HepG2 (cell line): ENCODE results near the gene NPTX2. TPM values are rescaled to one million over a fixed set of nuclear protein-coding genes. Genes with fewer than 3 reads are reported as not detected.

Experiments
- ATAC-seq: fragments of 200-7000 bp; cut with Tn5 transposase; 3 replicates; pipeline ENCODE4 v1.9.1; 2020; ENCODE audit warnings: mild to moderate bottlenecking, moderate library complexity
- BruUV-seq: library from RNA; stranded (reverse); fragments of 400-500 nt; replicated peaks from 2 replicates; lab custom pipeline; 2021; lab: Mats Ljungman, UMichigan
- CTCF ChIA-PET: fragments of 300-600 bp; formaldehyde crosslinking; extraction: SDS; loops from one replicate; lab custom pipeline; 2021; ENCODE audit warnings: low total read pairs, inconsistent platforms, low intra/inter-chr PET ratio; lab: Yijun Ruan, JAX
- POLR2A ChIA-PET: fragments of 350-600 bp; sonication (Branson Sonifier 250); formaldehyde crosslinking; loops from one replicate; lab custom pipeline; 2020; ENCODE audit warnings: antibody characterized with exemption, inconsistent platforms; lab: Yijun Ruan, JAX
- DNase-seq: peaks from one replicate; pipeline ENCODE4 v3.0.0-alpha.2; 2015; ENCODE audit warnings: low spot score
- FAIRE-seq: peaks from 3 replicates; lab custom pipeline; 2011; peaks lifted over from hg19 to GRCh38; lab: Jason Lieb, UNC
- H2AFZ ChIP-seq: one replicate; pipeline ENCODE4 v1.6.1; 2011; ENCODE audit warnings: low read length, inconsistent platforms
- H3K27ac ChIP-seq: fragments of 300-600 bp; 3 replicates; pipeline ENCODE4 v1.8.0; 2011; ENCODE audit warnings: mixed run types, mild to moderate bottlenecking, mixed read lengths, low read length, inconsistent platforms; ENCODE audit not compliant: insufficient read depth; ENCODE audit errors: extremely low read length
- H3K27me3 ChIP-seq, 2 experiments: fragments of 200-600 bp in 1 of 2; 2 replicates in 1 of 2; 3 replicates in 1 of 2; pipeline versions ENCODE4 v1.6.0 to v1.8.0; 2011; ENCODE audit warnings: low read length in 2 of 2, mild to moderate bottlenecking in 2 of 2, moderate library complexity in 2 of 2, inconsistent platforms in 1 of 2; ENCODE audit not compliant: insufficient read depth in 2 of 2, control insufficient read depth in 1 of 2
- H3K36me3 ChIP-seq, 2 experiments: fragments of 200-600 bp in 1 of 2; replicated peaks in 1 of 2; 2 replicates in 1 of 2; 3 replicates in 1 of 2; pipeline versions ENCODE4 v1.5.1 to v1.8.0; 2011; ENCODE audit warnings: low read length in 2 of 2, inconsistent platforms in 1 of 2; ENCODE audit not compliant: insufficient read depth in 2 of 2, control insufficient read depth in 1 of 2
- H3K4me1 ChIP-seq: 2 replicates; pipeline ENCODE4 v1.5.1; 2012; ENCODE audit warnings: low read length, inconsistent platforms; ENCODE audit not compliant: insufficient read depth
- H3K4me2 ChIP-seq: 2 replicates; pipeline ENCODE4 v1.6.0; 2011; ENCODE audit warnings: low read depth, low read length, inconsistent platforms
- H3K4me3 ChIP-seq, 3 experiments: fragments of 200-600 bp in 1 of 3; sonication (generic), shearing (Covaris generic) in 1 of 3; replicated peaks in 1 of 3; 2 replicates each; pipeline ENCODE4 v1.5.1; 2011 to 2016; ENCODE audit warnings: low read length in 3 of 3, inconsistent platforms in 2 of 3, low read depth in 2 of 3, mild to moderate bottlenecking in 2 of 3, control low read depth in 1 of 3, mixed read lengths in 1 of 3; ENCODE audit not compliant: insufficient read depth in 1 of 3
- H3K79me2 ChIP-seq: one replicate; pipeline ENCODE4 v1.6.1; 2011; ENCODE audit warnings: low read length, inconsistent platforms; ENCODE audit not compliant: insufficient read depth
- H3K9ac ChIP-seq: 2 replicates; pipeline ENCODE4 v1.6.0; 2011; ENCODE audit warnings: mild to moderate bottlenecking, low read depth, low read length, inconsistent platforms; ENCODE audit not compliant: insufficient read depth
- H3K9me3 ChIP-seq: 2 replicates; pipeline ENCODE4 v1.5.1; 2012; ENCODE audit warnings: mild to moderate bottlenecking, low read length
- H4K20me1 ChIP-seq: 2 replicates; pipeline ENCODE4 v1.6.0; 2011; ENCODE audit warnings: inconsistent platforms, mild to moderate bottlenecking, low read length, moderate library complexity; ENCODE audit not compliant: insufficient read depth
- ATF6 ChIP-seq: sonication (generic); formaldehyde crosslinking; conservative IDR thresholded peaks from 2 replicates; pipeline ENCODE4 v1.4.0; 2020; ENCODE audit warnings: missing genetic modification reagents
- BORCS8-MEF2B ChIP-seq: sonication (generic); formaldehyde crosslinking; IDR thresholded peaks from 2 replicates; pipeline ENCODE4 v1.8.0; 2022; ENCODE audit warnings: mild to moderate bottlenecking, missing genetic modification reagents
- KAT7 ChIP-seq: IDR thresholded peaks from 2 replicates; pipeline ENCODE4 v1.6.1; 2018; ENCODE audit warnings: borderline replicate concordance, missing compliant biosample characterization
- KDM3A ChIP-seq: IDR thresholded peaks from 2 replicates; pipeline ENCODE4 v1.6.1; 2018; ENCODE audit warnings: low read depth, missing compliant biosample characterization
- MED13 ChIP-seq: sonication (generic); formaldehyde crosslinking; IDR thresholded peaks from 2 replicates; pipeline ENCODE4 v1.5.0; 2020; ENCODE audit warnings: missing genetic modification reagents
- NAIF1 ChIP-seq: sonication (generic); formaldehyde crosslinking; IDR thresholded peaks from 2 replicates; pipeline ENCODE4 v1.5.0; 2020; ENCODE audit warnings: mild to moderate bottlenecking, missing genetic modification reagents, borderline replicate concordance
- NFIC ChIP-seq: IDR thresholded peaks from 2 replicates; pipeline ENCODE4 v1.6.1; 2012; ENCODE audit warnings: mild to moderate bottlenecking, low read length, inconsistent platforms
- PRDM10 ChIP-seq: sonication (generic); formaldehyde crosslinking; IDR thresholded peaks from 2 replicates; pipeline ENCODE4 v1.4.0; 2020; ENCODE audit warnings: low read depth, missing genetic modification reagents
- SIN3B ChIP-seq: fragments of 150-350 bp; IDR thresholded peaks from 2 replicates; pipeline ENCODE4 v1.6.1; 2014; ENCODE audit warnings: low read length
- TBX3 ChIP-seq: fragments of 450-650 bp; IDR thresholded peaks from 2 replicates; pipeline ENCODE4 v1.6.1; 2017; ENCODE audit warnings: antibody characterized with exemption, mild to moderate bottlenecking, inconsistent platforms, borderline replicate concordance
- ZNF274 ChIP-seq: sonication (generic); formaldehyde crosslinking; IDR thresholded peaks from 2 replicates; pipeline ENCODE4 v1.5.1; 2020; ENCODE audit warnings: mild to moderate bottlenecking, missing genetic modification reagents
- ZNF674 ChIP-seq: sonication (generic); formaldehyde crosslinking; IDR thresholded peaks from 2 replicates; pipeline ENCODE4 v1.5.0; 2020; ENCODE audit warnings: low read depth, mild to moderate bottlenecking, missing genetic modification reagents
- WGBS: methylation state at CpG from one replicate; pipeline ENCODE4 v1.1.6; 2017; ENCODE audit warnings: low lambda C conversion rate; 5-methylcytosine and 5-hydroxymethylcytosine counted together
- in situ Hi-C: cut with HindIII; loops from 2 replicates; pipeline ENCODE4 v1.10.0; 2017; ENCODE audit warnings: low pct_unique_long_range_greater_than_20kb; ENCODE audit not compliant: extremely low pct_ligation_motif_present
- intact Hi-C: fragments of 100-400 bp; cut with micrococcal nuclease; formaldehyde crosslinking; loops from one replicate; pipeline ENCODE4 v1.10.0; 2022; ENCODE audit not compliant: unreplicated experiment
- polyA plus RNA-seq, 8 experiments: library from polyadenylated mRNA; depleted of rRNA in 3 of 8; stranded (reverse) in 7 of 8; unstranded in 1 of 8; fragments of >200 nt; fragmentation: Illumina TruSeq in 4 of 8; extraction: Trizol in 4 of 8; gene quantifications; 2 replicates each; pipeline versions ENCODE4 v1.2.1 to v1.2.3, GENCODE V29; 2011 to 2016; ENCODE audit warnings: low read depth in 4 of 8, missing spikeins in 1 of 8, mixed read lengths in 1 of 8; ENCODE audit not compliant: insufficient read depth in 1 of 8
- total RNA-seq, 5 experiments: library from RNA; depleted of rRNA; stranded (reverse); fragments of >200 nt; fragmentation: Illumina TruSeq; extraction: Trizol; gene quantifications; 2 replicates each; pipeline ENCODE4 v1.2.3, GENCODE V29; 2016; ENCODE audit warnings: low read depth in 1 of 5
- TF ChIP-seq, protein P1 (sequence below): sonication (generic); formaldehyde crosslinking; IDR thresholded peaks from 2 replicates; pipeline ENCODE4 v1.8.1; 2023; ENCODE audit warnings: mild to moderate bottlenecking, inconsistent platforms, moderate library complexity, missing genetic modification reagents, borderline replicate concordance

Gene NPTX2
- total and polyA plus RNA-seq, 2 of the 13 experiments (the other 11 are each of a cell fraction or from before 2014, with no cell fraction given): not detected

DNA sequence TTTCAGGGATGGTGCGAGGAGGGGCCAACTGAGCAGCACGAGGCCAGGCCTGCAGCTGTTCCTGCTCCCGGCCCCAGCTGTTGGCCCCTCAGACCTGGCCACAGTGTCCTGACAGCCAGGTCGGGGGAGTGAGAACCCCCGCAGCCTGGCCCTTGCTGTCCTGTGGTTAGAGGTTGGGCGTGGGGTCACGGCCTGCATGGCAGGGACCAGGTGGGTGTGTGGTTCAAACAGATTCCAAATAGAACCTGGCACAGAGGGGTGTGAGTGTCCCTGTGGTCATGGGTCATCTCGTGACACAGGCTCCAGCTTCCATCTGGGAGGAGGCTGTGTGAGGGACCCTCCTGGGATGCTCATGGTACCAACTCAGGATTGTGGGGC is 10.3 kb downstream of the NPTX2 start:
- intact Hi-C loops: no loop called here
- H3K9ac ChIP-seq: no peak overlapping the region
- ChIA-PET POLR2A (no interaction called here), CTCF (no interaction called here)
- no TSS peak for BruUV-seq
- H3K9me3 ChIP-seq: no peaks in the 10 kb centered on the region
- in situ Hi-C loops: no loop called here
- peaks cover 2 to 48% of the 10 kb centered on the region in 2 experiments; a peak in 3 of 5 replicates for H3K27me3 ChIP-seq
- no peaks in the 10 kb centered on the region for H4K20me1 ChIP-seq
- 0% methylated on average over 2 of the region's 8 CpGs for WGBS
- H2AFZ ChIP-seq: no peak overlapping the region
- H3K27ac ChIP-seq: no peak overlapping the region
- no peak overlapping the region for H3K4me2 ChIP-seq
- TF ChIP-seq TBX3 (no peak), ZNF674 (CRISPR knock-in tag) (no peak), PRDM10 (CRISPR knock-in tag) (no peak), KAT7 (CRISPR knock-in tag) (no peak), BORCS8-MEF2B (CRISPR knock-in tag) (no peak), SIN3B (no peak), NFIC (no peak), ATF6 (no peak), MED13 (CRISPR knock-in tag) (no peak), KDM3A (CRISPR knock-in tag) (no peak), NAIF1 (no peak), ZNF274 (CRISPR knock-in tag) (no peak)
- TF ChIP-seq, protein P1, sequence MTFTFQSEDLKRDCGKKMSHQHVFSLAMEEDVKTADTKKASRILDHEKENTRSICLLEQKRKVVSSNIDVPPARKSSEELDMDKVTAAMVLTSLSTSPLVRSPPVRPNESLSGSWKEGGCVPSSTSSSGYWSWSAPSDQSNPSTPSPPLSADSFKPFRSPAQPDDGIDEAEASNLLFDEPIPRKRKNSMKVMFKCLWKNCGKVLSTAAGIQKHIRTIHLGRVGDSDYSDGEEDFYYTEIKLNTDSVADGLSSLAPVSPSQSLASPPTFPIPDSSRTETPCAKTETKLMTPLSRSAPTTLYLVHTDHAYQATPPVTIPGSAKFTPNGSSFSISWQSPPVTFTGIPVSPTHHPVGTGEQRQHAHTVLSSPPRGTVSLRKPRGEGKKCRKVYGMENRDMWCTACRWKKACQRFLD (CRISPR knock-in tag): no peak
- DNase-seq: no peak
- no peak overlapping the region for H3K4me3 ChIP-seq
- no peaks in the 10 kb centered on the region for H3K36me3 ChIP-seq
- no peak for FAIRE-seq
- no peaks in the 10 kb centered on the region for H3K4me1 ChIP-seq
- no peak for ATAC-seq
- H3K79me2 ChIP-seq: no peaks in the 10 kb centered on the region
